Fibroblast of mammary gland (primary cell): Measurements from ENCODE around the gene CHL1.
"Not testable (repeated sequence)": the region's sequence is repeated elsewhere in the genome, so short reads cannot be mapped to it uniquely, and the experiment has no call there.

ENCODE experiments used
- DNase-seq: peaks from one replicate; pipeline ENCODE4 v3.0.0-alpha.2; 2010; ENCODE audit warnings: low read depth
- H3K4me3 ChIP-seq: 2 replicates; pipeline ENCODE4 v1.5.1; 2011; ENCODE audit warnings: low read depth, mild to moderate bottlenecking, low read length, moderate library complexity; ENCODE audit not compliant: control insufficient read depth
- TF ChIP-seq, protein P1 (sequence below): conservative IDR thresholded peaks from 2 replicates; pipeline ENCODE4 v1.5.1; 2011; ENCODE audit warnings: low read depth, low read length, inconsistent platforms; ENCODE audit not compliant: control insufficient read depth, insufficient read depth

CHL1 gene

DNA sequence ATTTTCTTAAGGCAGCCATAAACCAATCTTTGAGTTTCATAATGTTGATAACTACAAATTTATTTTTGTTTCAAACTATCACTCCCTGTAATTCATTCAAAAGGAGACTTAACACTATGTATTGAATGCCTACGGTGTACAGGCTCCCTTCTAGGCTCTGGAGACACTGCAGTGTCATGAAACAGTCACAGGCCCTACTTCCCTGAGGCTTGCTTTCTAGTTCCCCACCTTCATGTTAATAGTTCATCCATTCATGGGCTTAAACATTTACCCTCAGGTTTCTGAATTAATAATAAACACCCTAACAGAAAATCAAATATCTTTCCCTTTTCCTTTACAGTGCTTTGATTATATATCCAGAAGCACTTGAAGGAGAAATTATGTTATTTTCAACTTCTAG, 168.7 kb downstream of the CHL1 start:
- TF ChIP-seq, protein P1, sequence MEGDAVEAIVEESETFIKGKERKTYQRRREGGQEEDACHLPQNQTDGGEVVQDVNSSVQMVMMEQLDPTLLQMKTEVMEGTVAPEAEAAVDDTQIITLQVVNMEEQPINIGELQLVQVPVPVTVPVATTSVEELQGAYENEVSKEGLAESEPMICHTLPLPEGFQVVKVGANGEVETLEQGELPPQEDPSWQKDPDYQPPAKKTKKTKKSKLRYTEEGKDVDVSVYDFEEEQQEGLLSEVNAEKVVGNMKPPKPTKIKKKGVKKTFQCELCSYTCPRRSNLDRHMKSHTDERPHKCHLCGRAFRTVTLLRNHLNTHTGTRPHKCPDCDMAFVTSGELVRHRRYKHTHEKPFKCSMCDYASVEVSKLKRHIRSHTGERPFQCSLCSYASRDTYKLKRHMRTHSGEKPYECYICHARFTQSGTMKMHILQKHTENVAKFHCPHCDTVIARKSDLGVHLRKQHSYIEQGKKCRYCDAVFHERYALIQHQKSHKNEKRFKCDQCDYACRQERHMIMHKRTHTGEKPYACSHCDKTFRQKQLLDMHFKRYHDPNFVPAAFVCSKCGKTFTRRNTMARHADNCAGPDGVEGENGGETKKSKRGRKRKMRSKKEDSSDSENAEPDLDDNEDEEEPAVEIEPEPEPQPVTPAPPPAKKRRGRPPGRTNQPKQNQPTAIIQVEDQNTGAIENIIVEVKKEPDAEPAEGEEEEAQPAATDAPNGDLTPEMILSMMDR: no peak
- DNase-seq: no peak
- no peak overlapping the region for H3K4me3 ChIP-seq

DNA sequence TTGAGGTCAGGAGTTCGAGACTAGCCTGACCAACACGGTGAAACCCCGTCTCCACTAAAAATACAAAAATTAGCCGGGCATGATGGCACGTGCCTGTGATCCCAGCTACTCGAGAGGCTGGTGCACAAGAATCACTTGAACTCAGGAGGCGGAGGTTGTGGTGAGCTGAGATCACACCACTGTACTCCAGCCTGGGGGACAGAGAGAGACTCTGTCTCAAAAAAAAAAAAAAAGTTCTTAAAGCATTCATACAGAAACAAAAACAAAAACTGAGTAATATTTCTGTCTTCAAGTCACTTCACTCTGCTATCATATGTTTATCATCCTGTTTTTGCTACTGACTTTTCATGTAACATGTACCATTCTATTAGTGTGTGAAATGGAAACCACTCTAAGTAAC, 169.7 kb downstream of the CHL1 start:
- not testable (repeated sequence) for DNase-seq

DNA sequence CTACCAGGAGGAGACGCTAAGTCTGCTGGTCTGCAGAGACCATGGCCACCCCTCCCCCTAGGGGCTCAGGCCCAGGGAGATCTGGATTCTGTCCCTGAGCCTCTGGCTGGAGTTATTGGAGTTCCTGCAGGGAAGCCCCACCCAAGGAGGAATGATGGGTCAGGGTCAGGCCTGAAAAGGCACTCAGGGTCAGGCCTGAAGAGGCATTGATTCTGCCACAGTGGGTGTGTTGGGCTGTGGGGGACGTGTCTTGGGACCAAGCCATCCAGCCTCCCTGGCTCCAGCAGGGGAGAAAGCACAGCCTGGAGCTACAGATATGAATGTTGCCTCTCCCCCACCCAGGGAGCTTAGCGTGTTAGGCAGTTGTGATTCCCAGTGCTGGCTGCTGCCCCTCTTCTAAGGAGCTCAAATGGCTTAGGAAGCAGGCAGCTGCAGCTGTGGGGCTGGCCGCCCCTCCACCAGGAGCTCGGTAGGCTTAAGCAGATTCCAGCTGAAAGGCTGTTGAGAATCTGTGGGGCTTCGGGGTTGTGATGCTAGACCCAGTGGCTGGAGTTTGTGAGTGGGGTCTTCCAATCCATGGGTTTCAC, 176.7 kb downstream of the CHL1 start:
- TF ChIP-seq, protein P1: no peak
- no peak overlapping the region for H3K4me3 ChIP-seq
- no peak for DNase-seq

More for the DNA sequence above, 169.7 kb downstream of the CHL1 start:
- H3K4me3 ChIP-seq: not testable (repeated sequence)

DNA sequence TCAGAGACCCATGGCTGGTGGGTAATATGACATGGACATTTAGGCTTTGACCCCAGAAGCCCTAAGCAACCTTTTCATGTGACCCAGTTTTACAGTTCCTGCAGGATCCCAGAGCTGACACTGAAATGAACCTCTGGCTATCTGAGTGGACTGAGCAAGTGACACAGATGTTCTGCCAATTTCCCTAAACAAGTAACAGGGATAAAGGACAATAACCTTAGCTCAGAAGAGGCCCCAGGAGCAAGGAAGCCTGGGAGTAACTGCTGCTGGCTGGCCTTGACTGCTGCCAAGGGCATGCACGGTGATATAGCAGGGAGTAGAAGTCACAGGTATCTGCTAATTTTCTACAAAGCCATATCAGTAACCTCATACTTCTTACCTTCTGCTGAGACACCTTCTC, 177.9 kb downstream of the CHL1 start:
- TF ChIP-seq, protein P1: no peak
- H3K4me3 ChIP-seq: no peak overlapping the region
- no peak for DNase-seq

DNA sequence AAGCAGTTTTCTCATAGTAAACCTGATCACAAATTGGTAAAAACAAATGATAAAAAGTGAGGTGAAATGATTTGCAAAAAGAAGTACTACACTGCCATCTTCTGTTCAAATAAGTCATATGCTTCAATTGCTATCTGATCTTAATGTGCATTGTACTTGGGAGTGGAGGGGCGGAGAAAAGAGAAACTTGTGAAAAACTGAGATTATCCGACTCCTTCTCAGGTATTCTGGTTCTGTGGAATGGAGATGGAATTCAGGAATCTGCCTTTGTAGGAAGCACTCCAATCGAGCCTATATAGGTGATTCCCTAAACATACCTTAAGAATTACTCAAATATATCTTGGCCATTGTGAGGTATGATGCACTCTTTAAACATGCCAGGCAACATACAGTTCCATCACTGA, 180.6 kb downstream of the CHL1 start:
- TF ChIP-seq, protein P1: peak; percentile 59
- DNase-seq: peak; percentile 62
- H3K4me3 ChIP-seq: no peak overlapping the region

DNA sequence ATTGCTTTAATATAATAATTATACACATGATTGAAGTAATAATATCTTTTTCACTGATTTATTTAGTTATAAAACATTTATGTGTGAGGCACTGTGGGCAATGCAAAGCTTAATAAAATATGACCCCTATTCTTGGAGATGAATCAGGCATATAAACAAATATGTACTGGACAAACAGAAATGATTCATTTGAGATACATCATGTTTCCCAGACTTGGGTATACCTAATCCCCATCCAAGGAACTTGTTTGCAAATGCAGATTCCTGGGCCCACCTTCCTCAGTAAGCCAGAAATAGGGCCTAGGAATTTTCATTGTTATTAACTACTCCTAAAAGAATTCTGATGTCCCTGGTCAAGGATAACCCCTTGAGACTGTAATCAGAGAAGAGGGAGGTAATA, 184.2 kb downstream of the CHL1 start:
- peak; percentile 30 for DNase-seq
- no peak overlapping the region for H3K4me3 ChIP-seq

DNA sequence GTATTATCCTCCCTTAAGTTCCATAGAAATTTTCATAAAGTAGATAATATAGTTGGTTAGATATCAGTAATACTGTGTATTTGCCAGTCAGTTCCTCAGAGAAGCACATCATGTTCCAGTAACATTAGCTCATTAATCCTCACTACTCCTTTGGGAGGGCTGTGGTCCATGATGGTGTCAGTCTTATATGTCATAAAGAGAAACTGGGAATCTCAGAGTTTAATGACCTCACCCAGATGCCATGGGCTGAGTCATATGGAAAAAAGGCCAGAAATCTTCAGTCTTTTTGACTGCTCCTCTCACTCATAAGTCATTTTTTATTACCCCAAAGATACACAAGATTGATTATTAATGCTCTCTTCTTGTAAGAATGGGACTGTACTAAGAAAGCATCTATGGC, 188.6 kb downstream of the CHL1 start:
- TF ChIP-seq, protein P1: no peak
- DNase-seq: peak; percentile 91
- H3K4me3 ChIP-seq: no peak overlapping the region

More for the DNA sequence above, 184.2 kb downstream of the CHL1 start:
- TF ChIP-seq, protein P1: no peak
